GM19099 (cell line): ENCODE measurements around the gene PLVAP.

ENCODE experiments used
- POLR2A ChIP-seq: IDR thresholded peaks from 3 replicates; pipeline ENCODE4 v1.6.1; 2011; ENCODE audit warnings: low read depth; ENCODE audit not compliant: insufficient read length; ENCODE audit errors: extremely low read depth

Gene PLVAP

GRCh38 chr19:17334414-17335409 lies 42.4 kb downstream of the PLVAP start, which contains the start of gene ANO8:
ANO8 (minus strand) TSS chr19:17334855; CDS start chr19:17334670, 185 bp downstream.
- peak; percentile 15 for TF ChIP-seq POLR2A

- no peak for TF ChIP-seq POLR2A
Measured at GRCh38 chr19:17333611-17334413, 43.3 kb downstream of the PLVAP start.

DNA sequence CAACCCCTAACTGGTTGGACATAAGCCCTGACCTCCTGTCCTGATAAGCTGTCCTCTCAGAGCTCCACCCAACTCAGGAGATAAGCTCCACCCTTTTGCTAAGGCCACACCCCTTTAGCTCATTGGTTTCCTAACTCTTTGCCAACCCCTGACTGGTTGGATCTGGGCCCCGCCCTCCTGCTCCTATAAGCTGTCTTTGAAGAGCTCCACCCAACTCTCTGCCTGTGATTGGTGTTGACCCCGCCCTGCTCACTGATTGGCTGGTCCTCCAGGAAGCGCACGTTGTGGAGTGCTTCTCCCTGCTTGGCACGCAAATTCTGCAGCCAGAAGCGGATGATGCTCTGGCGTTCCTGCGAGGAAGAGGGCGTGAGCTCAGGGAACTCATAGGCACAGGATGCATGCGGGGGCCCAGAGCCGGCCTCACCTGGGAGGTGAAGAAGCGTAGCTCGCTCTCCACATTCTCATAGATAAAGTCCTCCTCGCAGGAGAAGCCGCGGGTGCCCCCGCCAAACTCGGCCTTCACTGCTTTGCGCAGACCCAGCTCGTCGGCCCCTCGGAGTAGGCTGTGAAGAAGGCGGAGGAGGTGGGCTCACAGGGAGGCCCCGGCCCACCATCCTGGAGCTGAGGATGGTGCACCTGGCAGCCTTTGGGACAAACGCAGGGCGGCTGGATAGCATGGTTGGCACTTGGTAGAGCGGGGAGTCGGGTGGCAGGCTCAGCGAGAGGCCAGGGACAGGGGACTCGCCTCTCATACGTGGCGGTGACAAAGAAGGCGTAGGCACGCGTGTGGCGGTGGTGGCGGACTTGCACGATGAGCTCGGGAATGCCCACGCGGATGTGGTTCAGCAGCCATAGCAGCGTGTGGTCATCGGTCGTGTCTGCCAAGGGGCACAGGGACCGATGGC lies 44.2 kb downstream of the PLVAP start:
- TF ChIP-seq POLR2A: no peak

DNA sequence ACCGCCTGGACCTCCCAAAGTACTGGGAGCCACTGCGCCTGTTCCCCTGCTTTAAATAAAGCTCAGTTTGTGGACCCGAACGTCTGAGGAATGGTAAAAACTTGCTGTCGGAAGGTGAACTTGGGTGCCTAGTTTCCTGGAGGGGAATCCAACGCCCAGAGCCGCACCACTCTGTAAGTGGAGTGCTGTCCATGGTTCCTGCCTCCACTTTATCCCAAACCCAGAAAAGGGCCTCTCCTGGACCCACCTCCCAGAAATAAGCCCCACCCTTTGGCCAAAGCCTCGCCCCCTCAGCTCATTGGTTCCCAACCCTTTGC lies 44.8 kb downstream of the PLVAP start:
- no peak for TF ChIP-seq POLR2A

DNA sequence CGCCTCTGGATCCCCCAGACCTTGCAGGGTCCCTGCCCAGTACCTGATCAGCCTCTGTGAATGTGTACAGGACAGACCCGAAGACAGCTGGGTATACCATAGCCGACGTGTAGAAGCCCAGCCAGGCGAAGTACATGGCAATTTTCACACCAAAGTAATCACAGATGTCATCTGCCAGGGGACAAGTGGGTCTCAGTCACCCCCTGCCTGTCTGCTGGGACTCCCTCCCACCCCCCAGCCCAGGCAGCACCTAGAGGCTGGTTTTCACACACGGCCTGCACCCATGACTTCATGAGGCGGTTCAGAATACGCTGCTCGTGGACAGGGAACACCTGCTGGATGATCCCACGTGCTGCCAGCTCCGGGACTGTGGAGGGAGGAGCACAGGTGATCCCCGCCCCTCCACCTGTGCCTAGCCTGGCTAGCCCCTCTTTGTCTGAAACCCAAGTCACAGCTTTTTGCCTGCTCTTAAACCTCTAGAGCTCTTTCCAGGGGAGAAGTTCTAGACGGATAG lies 46.0 kb downstream of the PLVAP start:
- TF ChIP-seq POLR2A: no peak

DNA sequence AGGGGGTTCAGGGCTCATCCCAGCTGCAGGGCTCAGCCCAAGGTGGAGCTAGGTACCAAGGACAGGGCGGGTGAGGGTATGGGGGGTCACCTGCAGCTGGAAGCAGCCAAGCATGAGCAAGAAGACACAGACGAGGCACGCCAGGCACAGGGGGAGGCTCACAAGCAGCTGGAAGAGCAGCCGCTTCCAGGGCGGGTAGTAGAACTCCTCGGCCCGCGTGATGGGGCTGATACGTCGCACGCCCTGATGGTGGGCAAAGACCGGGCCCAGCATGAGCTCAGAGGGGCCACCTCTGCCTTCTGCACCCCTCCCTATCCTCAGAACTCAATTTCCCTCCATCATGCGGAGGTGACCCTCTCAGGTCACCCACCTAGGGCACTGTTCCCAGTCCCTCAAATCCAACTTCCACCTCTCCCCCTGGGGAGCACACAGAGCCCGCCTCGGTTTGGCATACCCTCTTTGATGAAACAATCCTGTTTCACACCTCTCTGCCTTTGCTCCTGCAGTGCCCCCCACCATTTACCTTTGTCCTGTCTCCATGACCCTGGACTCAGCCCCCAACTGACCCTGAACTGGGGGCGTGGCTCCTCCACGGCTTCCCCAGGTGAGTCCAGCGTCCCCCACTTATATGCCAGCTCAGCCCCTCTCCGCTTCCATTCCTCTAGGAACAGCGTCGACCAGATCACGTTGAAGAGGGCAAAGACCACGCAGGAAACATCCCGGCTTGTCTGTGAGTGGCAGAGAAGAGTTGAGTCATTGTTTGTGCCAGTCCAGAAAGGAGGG lies 46.7 kb downstream of the PLVAP start:
- TF ChIP-seq POLR2A: no peak

DNA sequence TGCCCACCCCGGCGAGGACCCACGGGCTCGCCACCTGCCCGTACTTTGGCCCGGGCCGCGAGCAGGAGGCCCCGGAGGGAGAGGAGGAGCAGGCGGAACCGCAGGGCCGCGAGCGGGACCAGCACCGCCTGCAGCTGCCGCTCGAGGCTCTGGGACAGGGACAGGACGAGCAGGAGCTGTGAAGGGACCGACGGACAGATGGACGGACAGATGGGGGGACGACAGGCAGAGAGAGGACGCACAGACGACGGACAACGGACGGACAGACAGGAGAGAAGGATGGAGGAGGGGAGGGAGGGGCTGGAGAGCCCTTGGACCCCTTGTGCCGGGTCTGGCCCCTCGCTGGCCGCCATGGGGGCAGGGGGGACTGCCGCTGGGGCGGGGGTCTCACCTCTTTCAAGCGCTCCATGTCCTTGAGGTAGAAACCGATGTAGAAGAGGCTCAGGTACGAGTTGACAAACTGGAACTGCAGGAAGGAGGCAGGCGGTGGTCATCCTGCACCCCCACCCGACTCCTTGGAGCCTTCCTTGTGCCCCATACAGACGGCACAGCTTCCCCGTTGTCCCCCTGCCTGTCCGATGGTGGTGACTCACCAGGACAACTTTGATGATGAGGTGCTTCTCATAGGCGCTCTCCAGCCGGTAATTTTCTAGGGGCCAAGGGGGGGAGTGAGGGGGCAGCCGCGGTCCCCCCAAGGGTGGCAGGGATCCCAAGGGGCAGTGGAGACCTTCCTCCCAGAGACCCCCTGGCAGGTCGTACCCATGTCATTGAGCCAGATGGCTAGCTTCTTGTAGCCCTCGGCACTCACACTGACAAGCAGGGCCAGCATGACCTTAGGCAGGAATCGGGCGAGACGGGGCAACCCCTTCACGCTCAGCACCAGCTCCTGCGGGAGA lies 47.5 kb downstream of the PLVAP start:
- no peak for TF ChIP-seq POLR2A

DNA sequence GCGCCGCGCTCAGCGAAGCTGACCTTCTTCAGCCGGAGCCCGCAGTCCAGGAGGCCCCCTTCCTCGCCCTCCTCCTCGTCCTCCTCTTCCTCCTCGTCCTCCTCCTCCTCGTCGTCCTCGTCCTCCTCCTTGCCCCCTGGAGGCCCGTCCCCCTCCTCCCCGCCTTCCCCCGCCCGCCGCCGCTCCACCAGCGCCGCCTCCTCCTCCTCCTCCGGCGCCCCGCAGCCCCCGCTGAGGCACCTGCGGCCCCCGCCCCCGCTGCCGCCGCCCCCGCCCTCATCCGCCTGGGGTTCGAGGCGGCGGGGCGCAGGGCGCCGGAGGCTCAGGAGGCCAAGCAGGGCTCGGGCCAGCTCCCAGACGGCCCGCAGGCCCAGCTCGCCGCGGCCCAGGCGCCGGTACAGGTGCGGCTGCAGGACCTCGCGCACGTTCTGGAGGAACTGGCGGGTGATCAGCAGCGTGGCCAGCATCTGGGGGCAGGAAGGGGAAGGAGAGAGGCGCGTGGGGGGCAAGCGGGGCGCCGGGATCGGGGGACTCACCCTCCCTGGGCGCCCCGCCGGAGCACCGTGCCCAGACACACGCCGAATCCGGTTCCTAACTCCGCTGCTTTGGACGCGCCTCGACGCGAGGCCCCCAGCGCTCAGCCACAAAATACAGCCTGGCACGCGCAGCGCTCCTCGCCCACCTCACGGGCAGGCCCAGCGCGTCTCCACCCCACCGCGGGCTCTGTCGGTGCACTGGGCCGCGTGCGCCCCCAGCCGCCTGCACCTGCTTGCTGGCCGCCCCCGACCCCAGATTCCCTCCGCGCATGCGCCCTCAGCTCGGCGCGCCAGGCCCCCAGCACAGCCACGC lies 48.4 kb downstream of the PLVAP start:
- TF ChIP-seq POLR2A: no peak

DNA sequence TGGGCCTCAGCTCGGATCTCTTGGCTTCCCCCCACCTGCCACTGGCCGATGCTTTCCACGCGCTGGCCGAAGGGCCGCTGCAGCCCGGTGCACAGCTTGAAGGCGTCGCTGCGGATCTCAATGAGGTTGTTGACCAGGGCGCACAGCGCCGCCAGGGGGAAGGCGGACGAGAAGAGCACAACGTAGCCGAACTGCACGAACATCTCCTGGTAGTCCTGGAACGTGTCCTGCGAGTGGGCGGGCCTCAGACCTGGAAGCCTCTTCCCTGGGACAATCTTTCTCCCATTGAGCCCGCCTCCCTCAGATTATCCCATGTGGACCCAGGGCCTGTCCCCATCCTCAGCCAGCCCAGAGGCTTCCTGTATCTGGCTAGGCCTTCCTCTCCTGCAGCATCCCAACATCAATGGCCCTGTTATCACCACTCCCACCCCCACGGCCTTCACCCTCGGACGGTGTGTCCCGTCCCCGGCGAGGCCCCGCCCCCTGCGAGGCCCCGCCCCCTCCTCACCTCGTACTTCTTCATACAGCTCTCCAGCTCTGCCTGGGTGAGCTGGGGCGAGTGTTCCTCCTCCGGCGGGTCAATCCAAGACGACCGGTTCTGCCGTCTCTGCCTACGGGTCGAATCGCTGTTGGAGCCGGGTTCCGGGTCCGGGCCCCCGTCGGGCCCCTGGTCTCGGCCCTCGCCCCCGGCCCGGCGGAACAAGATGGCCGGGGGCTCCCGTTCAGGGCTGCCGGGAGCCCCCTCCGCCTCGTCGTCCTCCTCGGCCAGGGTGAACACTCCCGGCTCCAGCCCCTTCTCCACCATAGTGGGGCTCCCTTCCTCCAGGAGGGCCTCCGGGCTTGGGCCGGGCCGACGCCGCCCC lies 49.3 kb downstream of the PLVAP start:
- no peak for TF ChIP-seq POLR2A

GRCh38 chr19:17327068-17327653 lies 50.0 kb downstream of the PLVAP start:
- TF ChIP-seq POLR2A: no peak

DNA sequence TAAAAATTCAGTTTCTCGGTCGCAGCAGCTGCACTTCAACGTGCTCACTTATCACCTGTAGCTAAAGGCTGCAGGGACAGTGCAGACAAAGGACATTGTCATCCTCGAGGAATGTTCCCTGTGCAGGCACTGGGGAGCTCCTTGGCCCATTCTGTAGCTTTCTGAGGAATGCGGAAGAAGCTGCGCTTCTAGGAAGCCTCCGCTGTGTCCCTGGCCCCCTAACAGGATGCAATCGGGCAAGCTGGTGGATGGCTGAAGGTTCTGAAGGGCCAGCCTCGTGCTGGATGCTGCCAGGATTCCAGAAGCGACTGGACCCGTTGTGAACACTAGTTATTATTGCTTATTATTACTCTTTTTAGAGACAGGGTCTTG lies 50.6 kb downstream of the PLVAP start:
- TF ChIP-seq POLR2A: no peak
